ENCODE measurements around the gene FSTL4.

- TF ChIP-seq CTCF (conservative IDR thresholded peaks at IDR 0.05; ENCODE audit: low read depth, low read length) (no peak), POLR2A (IDR thresholded peaks at IDR 0.05; ENCODE audit: low read depth, low read length) (no peak), RAD21 (IDR thresholded peaks at IDR 0.05; ENCODE audit: low read length) (no peak), CEBPB (IDR thresholded peaks at IDR 0.05; ENCODE audit: low read depth, low read length) (no peak), FOS (IDR thresholded peaks at IDR 0.05; ENCODE audit: low read depth, low read length) (no peak), ELK1 (IDR thresholded peaks at IDR 0.05; ENCODE audit: borderline replicate concordance, low read depth, low read length) (no peak), SMC3 (IDR thresholded peaks at IDR 0.05; ENCODE audit: low read depth, low read length) (no peak), RCOR1 (IDR thresholded peaks at IDR 0.05; ENCODE audit: insufficient replicate concordance, low read length) (no peak), MXI1 (IDR thresholded peaks at IDR 0.05; ENCODE audit: borderline replicate concordance, low read depth, low read length) (no peak), CHD1 (IDR thresholded peaks at IDR 0.05; ENCODE audit: low read depth, low read length) (no peak), USF2 (IDR thresholded peaks at IDR 0.05; ENCODE audit: low read depth, low read length) (no peak)
Measured at GRCh38 chr5:133163839-133164238, 448.5 kb downstream of the FSTL4 start.

Data from IMR-90 (cell line).